Neural cell (in vitro differentiated cells): ENCODE measurements around the gene CDC25C. TPM values are rescaled to one million over a fixed set of nuclear protein-coding genes. Genes with fewer than 3 reads are reported as not detected.

Source experiments
- H2AFZ ChIP-seq: fragments of 200-600, 300-800 bp; sonication (generic), shearing (Covaris generic); 2 replicates; pipeline ENCODE4 v1.6.0; 2014; ENCODE audit warnings: low read depth, mild to moderate bottlenecking, antibody characterized with exemption, low read length, moderate library complexity
- H3F3A ChIP-seq: fragments of 200-600 bp; shearing (Covaris generic); 2 replicates; pipeline ENCODE4 v1.6.1; 2016; ENCODE audit warnings: mild to moderate bottlenecking, moderate library complexity, mixed read lengths, antibody characterized with exemption, low read length; ENCODE audit not compliant: insufficient read depth, poor library complexity, severe bottlenecking
- H3K27ac ChIP-seq: fragments of 200-600, 300-800 bp; sonication (generic), shearing (Covaris generic); 2 replicates; pipeline ENCODE4 v1.5.1; 2014; ENCODE audit warnings: mild to moderate bottlenecking, low read length, moderate library complexity
- H3K27me3 ChIP-seq: fragments of 300-800, 200-600 bp; sonication (generic), shearing (Covaris generic); 2 replicates; pipeline ENCODE4 v1.6.0; 2014; ENCODE audit warnings: mild to moderate bottlenecking, low read depth, low read length, moderate library complexity; ENCODE audit not compliant: insufficient read depth
- H3K36me3 ChIP-seq: fragments of 300-800, 200-600 bp; sonication (generic), shearing (Covaris generic); 2 replicates; pipeline ENCODE4 v1.5.1; 2014; ENCODE audit warnings: mild to moderate bottlenecking, antibody characterized with exemption, low read length, moderate library complexity; ENCODE audit not compliant: insufficient read depth
- H3K4me2 ChIP-seq: fragments of 300-800, 200-600 bp; sonication (generic), shearing (Covaris generic); 2 replicates; pipeline ENCODE4 v1.6.0; 2014; ENCODE audit warnings: mild to moderate bottlenecking, low read length
- H3K4me3 ChIP-seq: fragments of 300-800, 200-600 bp; sonication (generic), shearing (Covaris generic); 2 replicates; pipeline ENCODE4 v1.5.1; 2014; ENCODE audit warnings: mild to moderate bottlenecking, low read length, moderate library complexity
- H3K79me2 ChIP-seq: fragments of 200-600 bp; shearing (Covaris generic); replicated peaks from 2 replicates; pipeline ENCODE4 v1.6.0; 2014; ENCODE audit warnings: mild to moderate bottlenecking, low read length, moderate library complexity; ENCODE audit not compliant: insufficient read depth
- H3K9ac ChIP-seq: fragments of 300-800, 200-600 bp; sonication (generic), shearing (Covaris generic); 2 replicates; pipeline ENCODE4 v1.6.1; 2016; ENCODE audit warnings: mild to moderate bottlenecking, low read length, mixed read lengths
- H3K9me2 ChIP-seq: fragments of 200-600 bp; shearing (Covaris generic); 2 replicates; pipeline ENCODE4 v1.6.1; 2016; ENCODE audit warnings: mild to moderate bottlenecking, low read length, mixed read lengths; ENCODE audit not compliant: insufficient read depth
- H3K9me3 ChIP-seq: fragments of 200-600, 300-800 bp; sonication (generic), shearing (Covaris generic); 2 replicates; pipeline ENCODE4 v1.6.1; 2016; ENCODE audit warnings: mild to moderate bottlenecking, mixed run types, low read length, moderate library complexity, mixed read lengths
- H4K20me1 ChIP-seq: fragments of 200-600 bp; shearing (Covaris generic); 2 replicates; pipeline ENCODE4 v1.6.1; 2016; ENCODE audit warnings: mild to moderate bottlenecking, mixed run types; ENCODE audit not compliant: insufficient read depth
- EP300 ChIP-seq: fragments of 450-650 bp; conservative IDR thresholded peaks from 2 replicates; pipeline ENCODE4 v1.6.1; 2014; ENCODE audit warnings: antibody characterized with exemption, mild to moderate bottlenecking, moderate library complexity; ENCODE audit not compliant: poor library complexity, severe bottlenecking
- EZH2 ChIP-seq: fragments of 200-600, 300-800 bp; shearing (Covaris generic), sonication (generic); IDR thresholded peaks from 2 replicates; pipeline ENCODE4 v1.6.1; 2014; ENCODE audit warnings: antibody characterized with exemption, low read length, borderline replicate concordance, mild to moderate bottlenecking; ENCODE audit not compliant: insufficient read depth, poor library complexity, severe bottlenecking
- MXI1 ChIP-seq: fragments of 450-650 bp; conservative IDR thresholded peaks from 2 replicates; pipeline ENCODE4 v1.6.1; 2014; ENCODE audit warnings: antibody characterized with exemption, mild to moderate bottlenecking; ENCODE audit not compliant: poor library complexity, severe bottlenecking
- POLR2AphosphoS5 ChIP-seq: IDR thresholded peaks from 2 replicates; pipeline ENCODE4 v1.6.1; 2012
- RAD21 ChIP-seq: fragments of 450-650 bp; conservative IDR thresholded peaks from 2 replicates; pipeline ENCODE4 v1.6.1; 2014; ENCODE audit warnings: antibody characterized with exemption, mild to moderate bottlenecking, moderate library complexity
- TAF1 ChIP-seq: IDR thresholded peaks from 2 replicates; pipeline ENCODE4 v1.6.1; 2012; ENCODE audit warnings: low read depth
- polyA plus RNA-seq: library from polyadenylated mRNA; depleted of rRNA; stranded (reverse); fragments of >200 nt; gene quantifications from 2 replicates; pipeline ENCODE4 v1.2.3, GENCODE V29; 2014
- TF ChIP-seq, protein P1 (sequence below): fragments of 450-650 bp; IDR thresholded peaks from 2 replicates; pipeline ENCODE4 v1.5.1; 2014; ENCODE audit warnings: antibody characterized with exemption, mild to moderate bottlenecking, moderate library complexity; ENCODE audit not compliant: poor library complexity, severe bottlenecking
- TF ChIP-seq, protein P2 (sequence below): IDR thresholded peaks from 2 replicates; pipeline ENCODE4 v1.6.1; 2012; ENCODE audit warnings: borderline replicate concordance

Gene CDC25C
- polyA plus RNA-seq, 1 donor from 2014 or later, result 0.71 TPM

DNA sequence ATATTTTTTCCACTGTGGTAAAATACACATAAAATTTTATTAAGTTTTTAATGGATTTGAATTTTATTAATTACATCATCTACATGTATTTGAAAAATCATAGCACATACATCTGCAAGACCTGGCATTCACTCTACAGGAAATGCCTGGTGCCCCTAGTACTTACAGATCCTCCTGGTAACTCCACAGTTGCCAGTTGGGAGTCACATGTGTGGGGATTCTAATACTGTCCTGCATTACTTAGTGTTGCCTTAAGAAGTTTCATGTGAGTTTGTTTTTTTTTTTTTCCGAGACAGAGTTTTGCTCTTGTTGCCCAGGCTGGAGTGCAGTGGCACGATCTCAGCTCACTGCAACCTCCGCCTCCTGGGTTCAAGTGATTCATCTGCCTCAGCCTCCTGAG lies 38.9 kb upstream of the CDC25C start:
- H3K27me3 ChIP-seq, result no peaks in the 10 kb centered on the region
- no peak overlapping the region for H3K9ac ChIP-seq
- H3K79me2 ChIP-seq, result peaks cover 52% of the 10 kb centered on the region
- no peaks in the 10 kb centered on the region for H3K36me3 ChIP-seq
- H2AFZ ChIP-seq, result no peak overlapping the region
- no peak for TF ChIP-seq EZH2
- TF ChIP-seq TAF1, result no peak
- TF ChIP-seq MXI1, result no peak
- TF ChIP-seq POLR2AphosphoS5, result no peak
- no peak for TF ChIP-seq RAD21
- TF ChIP-seq EP300, result no peak
- no peaks in the 10 kb centered on the region for H3K9me3 ChIP-seq
- no peaks in the 10 kb centered on the region for H3K9me2 ChIP-seq
- no peak overlapping the region for H3K4me3 ChIP-seq
- no peaks in the 10 kb centered on the region for H3F3A ChIP-seq
- H3K4me2 ChIP-seq, result no peak overlapping the region
- no peaks in the 10 kb centered on the region for H4K20me1 ChIP-seq
- no peak overlapping the region for H3K27ac ChIP-seq

DNA sequence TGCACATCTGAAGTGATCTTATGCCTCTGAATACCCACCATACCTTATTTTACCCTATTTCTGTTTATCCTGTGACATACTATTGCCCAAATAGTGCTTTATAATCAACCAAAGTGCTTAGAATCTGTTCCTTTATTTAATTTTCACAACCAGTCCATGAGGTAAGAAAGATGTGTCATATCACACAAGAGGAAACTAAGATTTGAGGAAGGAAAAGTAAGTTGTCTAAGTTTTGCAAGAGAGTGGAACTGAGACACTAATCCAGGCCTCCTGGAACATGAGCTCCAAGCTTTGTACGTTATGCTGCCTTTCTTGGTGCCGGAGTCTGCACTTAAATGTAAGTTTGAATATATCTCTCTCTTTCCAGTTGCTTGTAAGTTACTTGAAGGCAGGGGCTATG lies 38.1 kb upstream of the CDC25C start:
- peaks cover 60% of the 10 kb centered on the region for H3K79me2 ChIP-seq
- H3K9me3 ChIP-seq, result no peaks in the 10 kb centered on the region
- H3K27ac ChIP-seq, result no peak overlapping the region
- H3K9ac ChIP-seq, result no peak overlapping the region
- no peak overlapping the region for H2AFZ ChIP-seq
- H3K9me2 ChIP-seq, result no peaks in the 10 kb centered on the region
- H3K36me3 ChIP-seq, result no peaks in the 10 kb centered on the region
- no peaks in the 10 kb centered on the region for H4K20me1 ChIP-seq
- no peaks in the 10 kb centered on the region for H3K27me3 ChIP-seq
- no peak overlapping the region for H3K4me2 ChIP-seq
- no peak overlapping the region for H3K4me3 ChIP-seq
- no peaks in the 10 kb centered on the region for H3F3A ChIP-seq
- TF ChIP-seq, protein P1, sequence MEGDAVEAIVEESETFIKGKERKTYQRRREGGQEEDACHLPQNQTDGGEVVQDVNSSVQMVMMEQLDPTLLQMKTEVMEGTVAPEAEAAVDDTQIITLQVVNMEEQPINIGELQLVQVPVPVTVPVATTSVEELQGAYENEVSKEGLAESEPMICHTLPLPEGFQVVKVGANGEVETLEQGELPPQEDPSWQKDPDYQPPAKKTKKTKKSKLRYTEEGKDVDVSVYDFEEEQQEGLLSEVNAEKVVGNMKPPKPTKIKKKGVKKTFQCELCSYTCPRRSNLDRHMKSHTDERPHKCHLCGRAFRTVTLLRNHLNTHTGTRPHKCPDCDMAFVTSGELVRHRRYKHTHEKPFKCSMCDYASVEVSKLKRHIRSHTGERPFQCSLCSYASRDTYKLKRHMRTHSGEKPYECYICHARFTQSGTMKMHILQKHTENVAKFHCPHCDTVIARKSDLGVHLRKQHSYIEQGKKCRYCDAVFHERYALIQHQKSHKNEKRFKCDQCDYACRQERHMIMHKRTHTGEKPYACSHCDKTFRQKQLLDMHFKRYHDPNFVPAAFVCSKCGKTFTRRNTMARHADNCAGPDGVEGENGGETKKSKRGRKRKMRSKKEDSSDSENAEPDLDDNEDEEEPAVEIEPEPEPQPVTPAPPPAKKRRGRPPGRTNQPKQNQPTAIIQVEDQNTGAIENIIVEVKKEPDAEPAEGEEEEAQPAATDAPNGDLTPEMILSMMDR, result no peak

DNA sequence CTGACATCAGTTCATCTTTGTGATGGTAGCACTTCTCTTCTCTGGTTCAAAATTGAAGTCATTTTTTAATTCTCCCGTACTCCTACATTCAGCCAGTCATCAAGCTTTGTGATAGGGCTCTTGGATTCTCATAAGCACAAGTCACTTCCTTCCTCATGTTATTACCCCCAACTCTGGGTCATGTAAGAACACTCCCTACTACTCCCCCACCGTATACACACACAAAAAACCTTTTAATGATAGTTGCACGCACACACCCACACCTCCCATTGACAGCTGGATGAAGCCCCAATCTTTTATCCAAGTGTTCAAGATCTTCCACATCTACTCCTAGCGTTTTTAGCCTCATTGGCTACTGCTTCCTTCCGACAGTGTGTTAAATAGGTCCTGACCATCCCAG lies 37.7 kb upstream of the CDC25C start:
- Histone ChIP-seq H3K36me3 (no peaks in the 10 kb centered on the region), H2AFZ (no peak overlapping the region), H3K79me2 (peaks cover 65% of the 10 kb centered on the region), H3K9ac (no peak overlapping the region), H3K9me2 (no peaks in the 10 kb centered on the region), H3K27ac (no peak overlapping the region), H3K9me3 (no peaks in the 10 kb centered on the region), H4K20me1 (no peaks in the 10 kb centered on the region), H3F3A (no peaks in the 10 kb centered on the region), H3K4me3 (no peak overlapping the region), H3K4me2 (no peak overlapping the region), H3K27me3 (no peaks in the 10 kb centered on the region)
- no peak for TF ChIP-seq TAF1
- TF ChIP-seq, protein P1, result no peak
- TF ChIP-seq, protein P2, sequence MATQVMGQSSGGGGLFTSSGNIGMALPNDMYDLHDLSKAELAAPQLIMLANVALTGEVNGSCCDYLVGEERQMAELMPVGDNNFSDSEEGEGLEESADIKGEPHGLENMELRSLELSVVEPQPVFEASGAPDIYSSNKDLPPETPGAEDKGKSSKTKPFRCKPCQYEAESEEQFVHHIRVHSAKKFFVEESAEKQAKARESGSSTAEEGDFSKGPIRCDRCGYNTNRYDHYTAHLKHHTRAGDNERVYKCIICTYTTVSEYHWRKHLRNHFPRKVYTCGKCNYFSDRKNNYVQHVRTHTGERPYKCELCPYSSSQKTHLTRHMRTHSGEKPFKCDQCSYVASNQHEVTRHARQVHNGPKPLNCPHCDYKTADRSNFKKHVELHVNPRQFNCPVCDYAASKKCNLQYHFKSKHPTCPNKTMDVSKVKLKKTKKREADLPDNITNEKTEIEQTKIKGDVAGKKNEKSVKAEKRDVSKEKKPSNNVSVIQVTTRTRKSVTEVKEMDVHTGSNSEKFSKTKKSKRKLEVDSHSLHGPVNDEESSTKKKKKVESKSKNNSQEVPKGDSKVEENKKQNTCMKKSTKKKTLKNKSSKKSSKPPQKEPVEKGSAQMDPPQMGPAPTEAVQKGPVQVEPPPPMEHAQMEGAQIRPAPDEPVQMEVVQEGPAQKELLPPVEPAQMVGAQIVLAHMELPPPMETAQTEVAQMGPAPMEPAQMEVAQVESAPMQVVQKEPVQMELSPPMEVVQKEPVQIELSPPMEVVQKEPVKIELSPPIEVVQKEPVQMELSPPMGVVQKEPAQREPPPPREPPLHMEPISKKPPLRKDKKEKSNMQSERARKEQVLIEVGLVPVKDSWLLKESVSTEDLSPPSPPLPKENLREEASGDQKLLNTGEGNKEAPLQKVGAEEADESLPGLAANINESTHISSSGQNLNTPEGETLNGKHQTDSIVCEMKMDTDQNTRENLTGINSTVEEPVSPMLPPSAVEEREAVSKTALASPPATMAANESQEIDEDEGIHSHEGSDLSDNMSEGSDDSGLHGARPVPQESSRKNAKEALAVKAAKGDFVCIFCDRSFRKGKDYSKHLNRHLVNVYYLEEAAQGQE, result no peak
- TF ChIP-seq MXI1, result no peak
